Left ventricle myocardium inferior (tissue), 1 donor: ENCODE data around the gene LDB2. TPM values are rescaled to one million over a fixed set of nuclear protein-coding genes. Genes with fewer than 3 reads are reported as not detected.

Source experiments
- DNase-seq: peaks from one replicate; pipeline ENCODE4 v3.0.0-alpha.2; 2020
- H3K27ac ChIP-seq: fragments of 200-600 bp; replicated peaks from 2 replicates; pipeline ENCODE4 v1.8.0; 2021
- H3K27me3 ChIP-seq: fragments of 200-600 bp; 2 replicates; pipeline ENCODE4 v1.8.0; 2021; ENCODE audit warnings: low read depth
- H3K36me3 ChIP-seq: fragments of 200-600 bp; 2 replicates; pipeline ENCODE4 v1.8.0; 2021
- H3K4me1 ChIP-seq: fragments of 200-600 bp; 2 replicates; pipeline ENCODE4 v1.8.0; 2021
- H3K4me3 ChIP-seq: fragments of 200-600 bp; 2 replicates; pipeline ENCODE4 v1.8.0; 2021; ENCODE audit warnings: mild to moderate bottlenecking, moderate library complexity
- H3K9me3 ChIP-seq: fragments of 200-600 bp; replicated peaks from 2 replicates; pipeline ENCODE4 v1.8.0; 2021
- CTCF ChIP-seq: fragments of 200-600 bp; IDR thresholded peaks from 2 replicates; pipeline ENCODE4 v1.8.0; 2021; ENCODE audit warnings: antibody characterized with exemption, mild to moderate bottlenecking, borderline replicate concordance
- intact Hi-C: fragments of 100-400 bp; cut with micrococcal nuclease; formaldehyde crosslinking; loops from one replicate; pipeline ENCODE4 v1.11.0; 2022
- total RNA-seq: library from RNA; stranded (reverse); fragmentation: NEBNext Ultra II Directional; extraction: Animal tissue kit (Norgen Biotek cat#: 25700); gene quantifications from one replicate; pipeline ENCODE4 v1.2.1, GENCODE V29; 2021
- donor health status: DM: no; HTN: yes; CAD: no; lungs with severe emphysema.

LDB2 gene
- total RNA-seq, 1 donor from 2014 or later: 29.6 TPM

GRCh38 chr4:16555156-16555555 is 343.3 kb downstream of the LDB2 start:
- no peak for TF ChIP-seq CTCF
- Histone ChIP-seq H3K4me3 (no peak overlapping the region), H3K9me3 (peaks cover 10% of the 10 kb centered on the region), H3K4me1 (no peaks in the 10 kb centered on the region), H3K36me3 (no peaks in the 10 kb centered on the region), H3K27ac (no peak overlapping the region), H3K27me3 (no peaks in the 10 kb centered on the region)
- intact Hi-C loops: no loop called here
- DNase-seq: no peak

- no peak for DNase-seq
- Histone ChIP-seq H3K9me3 (no peaks in the 10 kb centered on the region), H3K27me3 (no peaks in the 10 kb centered on the region), H3K4me1 (peaks cover 2% of the 10 kb centered on the region), H3K4me3 (no peak overlapping the region), H3K36me3 (no peaks in the 10 kb centered on the region), H3K27ac (no peak overlapping the region)
- intact Hi-C loops: no loop called here
- TF ChIP-seq CTCF: no peak
These were observed 347.9 kb downstream of the LDB2 start for GRCh38 chr4:16550531-16550930.

DNA sequence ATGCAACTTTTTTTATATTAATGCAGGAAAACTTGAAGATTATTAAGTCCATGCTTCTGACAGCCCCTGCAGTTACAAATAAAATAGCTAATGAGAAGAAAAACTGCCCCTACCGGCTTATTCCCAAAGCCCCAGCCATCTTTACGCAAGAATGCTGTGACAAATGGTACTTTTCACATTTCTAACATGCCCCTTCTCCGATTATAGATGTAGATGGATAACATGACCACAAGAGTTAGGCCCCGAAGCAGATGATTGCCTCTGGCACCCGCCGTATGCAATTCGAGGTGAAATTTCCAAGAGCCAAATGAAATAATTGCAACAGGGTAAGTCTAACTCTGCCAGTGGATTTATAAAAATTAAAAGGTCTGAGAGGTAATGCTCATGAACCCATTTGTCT is 352.8 kb downstream of the LDB2 start:
- Histone ChIP-seq H3K4me3 (no peak overlapping the region), H3K9me3 (no peaks in the 10 kb centered on the region), H3K27ac (peak overlapping the region; percentile 68), H3K27me3 (no peaks in the 10 kb centered on the region), H3K36me3 (no peaks in the 10 kb centered on the region), H3K4me1 (peaks cover 6% of the 10 kb centered on the region)
- intact Hi-C loops: no loop called here
- DNase-seq: no peak
- no peak for TF ChIP-seq CTCF

- H3K9me3 ChIP-seq: no peaks in the 10 kb centered on the region
- H3K4me1 ChIP-seq: peaks cover 6% of the 10 kb centered on the region
- no peaks in the 10 kb centered on the region for H3K27me3 ChIP-seq
- no peak for DNase-seq
- intact Hi-C loops: no loop called here
- peak overlapping the region; percentile 68 for H3K27ac ChIP-seq
- H3K36me3 ChIP-seq: no peaks in the 10 kb centered on the region
- TF ChIP-seq CTCF: no peak
- no peak overlapping the region for H3K4me3 ChIP-seq
These were observed 353.6 kb downstream of the LDB2 start for GRCh38 chr4:16544869-16545268.

DNA sequence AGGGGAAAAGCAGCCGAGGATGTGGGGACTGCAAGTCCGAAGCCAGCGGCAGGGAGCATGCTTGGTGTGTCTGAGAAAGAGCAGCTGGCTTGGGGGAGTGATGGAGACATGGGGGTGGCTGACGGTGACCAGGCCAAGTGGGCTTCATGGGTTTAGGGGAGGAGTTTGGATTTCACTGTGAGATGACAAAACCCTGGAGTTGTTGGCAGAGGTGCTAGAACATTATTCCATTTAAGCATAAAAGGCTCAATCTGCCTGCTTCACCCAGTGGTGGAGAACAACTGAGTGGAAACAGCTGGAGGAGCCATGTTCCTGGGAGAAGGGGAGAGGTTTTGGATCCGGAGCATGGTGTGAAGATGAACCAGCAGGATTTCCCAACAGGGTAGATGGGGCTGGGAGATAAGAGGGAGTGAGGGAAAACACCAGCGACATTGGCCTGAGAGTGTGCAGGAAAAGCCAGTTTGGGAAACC is 354.2 kb downstream of the LDB2 start:
- no peaks in the 10 kb centered on the region for H3K9me3 ChIP-seq
- intact Hi-C loops: no loop called here
- no peaks in the 10 kb centered on the region for H3K36me3 ChIP-seq
- peaks cover 6% of the 10 kb centered on the region for H3K4me1 ChIP-seq
- peak overlapping the region; percentile 68 for H3K27ac ChIP-seq
- no peak for TF ChIP-seq CTCF
- no peaks in the 10 kb centered on the region for H3K27me3 ChIP-seq
- H3K4me3 ChIP-seq: no peak overlapping the region
- DNase-seq: peak; percentile 63

DNA sequence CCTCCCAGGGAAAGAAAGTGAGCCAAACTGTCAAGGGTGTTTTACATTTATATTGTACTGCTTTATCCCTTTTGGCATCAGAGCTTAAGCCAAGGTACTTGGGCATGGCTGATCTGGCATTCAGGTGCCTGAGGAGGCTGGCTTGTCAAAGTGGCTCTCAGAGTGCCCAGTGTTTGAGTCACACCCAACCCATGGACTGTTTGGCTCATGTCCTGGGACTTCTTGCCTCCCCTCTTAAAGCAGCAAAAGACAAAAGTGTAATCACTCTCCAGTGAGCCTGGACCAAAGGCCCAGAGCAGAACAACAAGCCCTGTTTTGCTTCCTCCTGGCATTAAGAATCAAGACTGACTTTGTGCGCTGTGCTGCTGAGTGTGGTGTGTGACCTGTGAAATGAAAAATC is 360.5 kb downstream of the LDB2 start:
- intact Hi-C loops: no loop called here
- Histone ChIP-seq H3K27me3 (no peaks in the 10 kb centered on the region), H3K36me3 (no peaks in the 10 kb centered on the region), H3K4me3 (no peak overlapping the region), H3K27ac (no peak overlapping the region), H3K4me1 (peaks cover 6% of the 10 kb centered on the region), H3K9me3 (no peaks in the 10 kb centered on the region)
- TF ChIP-seq CTCF: no peak
- no peak for DNase-seq
